ENCODE measurements around the gene POU4F2. TPM values are rescaled to one million over a fixed set of nuclear protein-coding genes. Genes with fewer than 3 reads are reported as not detected.

The POU4F2 gene
- total and polyA plus RNA-seq, 2 donors (not counting 3 experiments of a cell fraction or from before 2014, with no cell fraction given), result not detected

- no peak overlapping the region for H3K4me3 ChIP-seq (replicated peaks in 1 of 3; ENCODE audit: insufficient read depth in 1 of 3, low read depth in 1 of 3, low read length in 3 of 3)
- BruUV-seq (replicated peaks), result no TSS peak
- CTCF ChIA-PET, result interaction anchor here (0.6 kb wide), 1 partner anchor 1106 kb away, joined by 3 read pairs; no protein-coding TSS in a partner anchor
- H3K9me3 ChIP-seq (replicated peaks; ENCODE audit: control insufficient read depth, insufficient read depth, low read length), result no peaks in the 10 kb centered on the region
- H3K9me1 ChIP-seq (replicated peaks; ENCODE audit: control insufficient read depth, extremely low read depth, insufficient read depth, low read length), result no peaks in the 10 kb centered on the region
- no peak overlapping the region for H3K27ac ChIP-seq (ENCODE audit: insufficient read depth, low read depth, low read length)
- H2AFZ ChIP-seq (ENCODE audit: low read depth, low read length), result no peak overlapping the region
- no peaks in the 10 kb centered on the region for H4K20me1 ChIP-seq (replicated peaks; ENCODE audit: control insufficient read depth, extremely low read depth, insufficient read depth, low read length)
- TF ChIP-seq JUN (IDR thresholded peaks at IDR 0.05; ENCODE audit: borderline replicate concordance, insufficient read depth, insufficient read length, low read depth) (no peak), EZH2 (IDR thresholded peaks at IDR 0.05; ENCODE audit: borderline replicate concordance, low read depth, low read length, severe bottlenecking) (peak; percentile 83)
- intact Hi-C loops (cut with micrococcal nuclease) (no loop called here), dilution Hi-C loops (cut with MboI; ENCODE audit: extremely low pct_ligation_motif_present, low sequenced_read_pairs) (no loop called here)
- H3K79me2 ChIP-seq (ENCODE audit: control insufficient read depth, insufficient read depth, low read length), result no peaks in the 10 kb centered on the region
- H3K27me3 ChIP-seq (ENCODE audit: control insufficient read depth in 2 of 2, insufficient read depth in 2 of 2, low read length in 2 of 2), result peaks cover 67 to 91% of the 10 kb centered on the region in 2 experiments
- DNase-seq (ENCODE audit: low read depth, low spot score) (no peak), FAIRE-seq (no peak)
- POLR2A ChIA-PET, result no interaction called here
- H3K9ac ChIP-seq (replicated peaks; ENCODE audit: extremely low read depth, insufficient read depth, low read length), result no peak overlapping the region
- H3K36me3 ChIP-seq (ENCODE audit: control insufficient read depth in 2 of 2, extremely low read depth in 1 of 2, insufficient read depth in 2 of 2, low read length in 2 of 2), result no peaks in the 10 kb centered on the region
- no peaks in the 10 kb centered on the region for H3K4me1 ChIP-seq (ENCODE audit: control insufficient read depth, extremely low read depth, insufficient read depth, low read length)
- no peak overlapping the region for H3K4me2 ChIP-seq (ENCODE audit: insufficient read depth, low read length)
Measured at GRCh38 chr4:146647615-146648460, 9.1 kb downstream of the POU4F2 start.

GRCh38 chr4:146648461-146648783 is 9.7 kb downstream of the POU4F2 start:
- intact Hi-C loops (cut with micrococcal nuclease), result no loop called here
- TF ChIP-seq, protein P1, sequence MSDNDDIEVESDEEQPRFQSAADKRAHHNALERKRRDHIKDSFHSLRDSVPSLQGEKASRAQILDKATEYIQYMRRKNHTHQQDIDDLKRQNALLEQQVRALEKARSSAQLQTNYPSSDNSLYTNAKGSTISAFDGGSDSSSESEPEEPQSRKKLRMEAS (IDR thresholded peaks at IDR 0.05; ENCODE audit: insufficient read depth, insufficient read length), result no peak
- no peak for TF ChIP-seq FOS (IDR thresholded peaks at IDR 0.05; ENCODE audit: borderline replicate concordance, insufficient read depth, low read length)
- TF ChIP-seq POLR2A (IDR thresholded peaks at IDR 0.05; ENCODE audit: low read depth, low read length), result no peak
- no peak for TF ChIP-seq EZH2 (IDR thresholded peaks at IDR 0.05; ENCODE audit: borderline replicate concordance, low read depth, low read length, severe bottlenecking)
- no peak for TF ChIP-seq POLR2AphosphoS5 (IDR thresholded peaks at IDR 0.05; ENCODE audit: insufficient read depth, low read depth, low read length)
- TF ChIP-seq, protein P2, sequence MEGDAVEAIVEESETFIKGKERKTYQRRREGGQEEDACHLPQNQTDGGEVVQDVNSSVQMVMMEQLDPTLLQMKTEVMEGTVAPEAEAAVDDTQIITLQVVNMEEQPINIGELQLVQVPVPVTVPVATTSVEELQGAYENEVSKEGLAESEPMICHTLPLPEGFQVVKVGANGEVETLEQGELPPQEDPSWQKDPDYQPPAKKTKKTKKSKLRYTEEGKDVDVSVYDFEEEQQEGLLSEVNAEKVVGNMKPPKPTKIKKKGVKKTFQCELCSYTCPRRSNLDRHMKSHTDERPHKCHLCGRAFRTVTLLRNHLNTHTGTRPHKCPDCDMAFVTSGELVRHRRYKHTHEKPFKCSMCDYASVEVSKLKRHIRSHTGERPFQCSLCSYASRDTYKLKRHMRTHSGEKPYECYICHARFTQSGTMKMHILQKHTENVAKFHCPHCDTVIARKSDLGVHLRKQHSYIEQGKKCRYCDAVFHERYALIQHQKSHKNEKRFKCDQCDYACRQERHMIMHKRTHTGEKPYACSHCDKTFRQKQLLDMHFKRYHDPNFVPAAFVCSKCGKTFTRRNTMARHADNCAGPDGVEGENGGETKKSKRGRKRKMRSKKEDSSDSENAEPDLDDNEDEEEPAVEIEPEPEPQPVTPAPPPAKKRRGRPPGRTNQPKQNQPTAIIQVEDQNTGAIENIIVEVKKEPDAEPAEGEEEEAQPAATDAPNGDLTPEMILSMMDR (IDR thresholded peaks at IDR 0.05; ENCODE audit: extremely low read depth in 1 of 2, insufficient read depth in 1 of 2, low read depth in 1 of 2, low read length in 2 of 2), result no peak
- no peak for TF ChIP-seq MYC (IDR thresholded peaks at IDR 0.05; ENCODE audit: low read depth, low read length)
- TF ChIP-seq JUN (IDR thresholded peaks at IDR 0.05; ENCODE audit: borderline replicate concordance, insufficient read depth, insufficient read length, low read depth), result no peak
- no peak for TF ChIP-seq GATA2 (IDR thresholded peaks at IDR 0.05; ENCODE audit: insufficient read depth, insufficient read length, low read depth, low read length)
- Histone ChIP-seq H2AFZ (ENCODE audit: low read depth, low read length) (no peak overlapping the region), H3K9ac (replicated peaks; ENCODE audit: extremely low read depth, insufficient read depth, low read length) (no peak overlapping the region), H3K79me2 (ENCODE audit: control insufficient read depth, insufficient read depth, low read length) (no peaks in the 10 kb centered on the region), H3K27me3 (ENCODE audit: control insufficient read depth in 2 of 2, insufficient read depth in 2 of 2, low read length in 2 of 2) (peaks cover 72 to 95% of the 10 kb centered on the region in 2 experiments), H3K27ac (ENCODE audit: insufficient read depth, low read depth, low read length) (no peak overlapping the region), H4K20me1 (replicated peaks; ENCODE audit: control insufficient read depth, extremely low read depth, insufficient read depth, low read length) (no peaks in the 10 kb centered on the region), H3K9me1 (replicated peaks; ENCODE audit: control insufficient read depth, extremely low read depth, insufficient read depth, low read length) (no peaks in the 10 kb centered on the region), H3K4me3 (replicated peaks in 1 of 3; ENCODE audit: insufficient read depth in 1 of 3, low read depth in 1 of 3, low read length in 3 of 3) (no peak overlapping the region), H3K4me1 (ENCODE audit: control insufficient read depth, extremely low read depth, insufficient read depth, low read length) (no peaks in the 10 kb centered on the region), H3K9me3 (replicated peaks; ENCODE audit: control insufficient read depth, insufficient read depth, low read length) (no peaks in the 10 kb centered on the region), H3K4me2 (ENCODE audit: insufficient read depth, low read length) (no peak overlapping the region), H3K36me3 (ENCODE audit: control insufficient read depth in 2 of 2, extremely low read depth in 1 of 2, insufficient read depth in 2 of 2, low read length in 2 of 2) (no peaks in the 10 kb centered on the region)
- FAIRE-seq (no peak), DNase-seq (ENCODE audit: low read depth, low spot score) (no peak)
- ChIA-PET POLR2A (no interaction called here), CTCF (interaction anchor here (0.6 kb wide), 1 partner anchor 1107 kb away, joined by 3 read pairs; no protein-coding TSS in a partner anchor)
- BruUV-seq (replicated peaks), result no TSS peak
- dilution Hi-C loops (cut with MboI; ENCODE audit: extremely low pct_ligation_motif_present, low sequenced_read_pairs), result no loop called here
